GM19239 (cell line): ENCODE measurements around the gene RBM22.

Experiments
- DNase-seq: peaks from one replicate; pipeline ENCODE4 v3.0.0; 2011; ENCODE audit warnings: low spot score; ENCODE audit not compliant: insufficient read length
- FAIRE-seq: peaks from 2 replicates; lab custom pipeline; 2011; peaks lifted over from hg19 to GRCh38; lab: Jason Lieb, UNC

RBM22 gene

GRCh38 chr5:150674341-150674821, 26.5 kb downstream of the RBM22 start:
- no peak for FAIRE-seq
- DNase-seq = no peak

DNA sequence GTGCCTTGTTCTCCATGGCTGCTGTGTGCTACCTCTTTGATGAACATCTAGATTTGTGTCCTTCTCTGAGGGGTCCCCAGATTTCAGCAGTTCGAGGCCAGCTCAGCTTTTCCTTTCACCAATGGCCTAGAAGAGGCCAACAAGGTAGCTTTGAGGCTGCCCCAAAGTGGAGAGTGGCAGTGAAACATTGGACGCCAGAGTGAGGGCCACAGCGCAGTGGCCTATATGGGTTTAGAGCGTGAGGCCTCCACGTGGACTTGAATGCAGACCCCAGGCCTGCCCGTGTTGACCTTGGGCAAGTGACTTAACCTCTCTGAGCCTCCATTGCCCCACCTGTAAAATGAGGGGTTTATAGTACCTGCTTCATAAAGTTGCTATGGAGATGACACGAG, 28.0 kb downstream of the RBM22 start:
- no peak for FAIRE-seq

DNA sequence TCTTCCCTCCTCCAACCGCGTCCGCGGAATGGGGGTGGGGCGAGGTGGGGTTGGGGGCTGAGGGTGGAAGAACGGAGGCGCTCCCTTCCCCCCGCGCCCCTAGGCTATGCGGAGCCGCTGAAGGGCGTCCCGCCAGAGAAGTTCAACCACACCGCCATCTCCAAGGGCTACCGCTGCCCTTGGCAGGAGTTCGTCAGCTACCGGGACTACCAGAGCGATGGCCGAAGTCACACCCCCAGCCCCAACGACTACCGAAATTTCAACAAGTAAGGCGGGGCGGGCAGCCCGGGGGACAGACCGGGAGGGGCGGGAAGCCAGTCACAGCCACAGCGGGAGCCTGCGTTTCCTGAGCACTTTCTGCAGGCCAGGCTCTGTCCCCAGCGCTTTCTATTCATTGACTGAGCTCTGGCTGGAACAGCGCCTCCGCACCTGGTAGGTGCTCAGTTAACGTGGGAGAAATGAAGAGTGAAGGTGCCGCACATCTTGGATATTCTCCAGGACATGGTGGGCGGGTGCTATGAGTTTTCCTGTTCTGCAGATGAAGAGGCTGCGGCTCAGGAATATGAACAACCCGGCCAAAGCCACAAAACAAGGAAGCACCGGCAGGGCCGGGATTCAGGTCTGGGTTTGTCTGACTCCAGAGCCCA, 28.5 kb downstream of the RBM22 start:
- no peak for DNase-seq
- FAIRE-seq = no peak

More for the DNA sequence above, 28.0 kb downstream of the RBM22 start:
- no peak for DNase-seq

GRCh38 chr5:150671509-150672236, 29.2 kb downstream of the RBM22 start:
- DNase-seq = no peak
- no peak for FAIRE-seq

DNA sequence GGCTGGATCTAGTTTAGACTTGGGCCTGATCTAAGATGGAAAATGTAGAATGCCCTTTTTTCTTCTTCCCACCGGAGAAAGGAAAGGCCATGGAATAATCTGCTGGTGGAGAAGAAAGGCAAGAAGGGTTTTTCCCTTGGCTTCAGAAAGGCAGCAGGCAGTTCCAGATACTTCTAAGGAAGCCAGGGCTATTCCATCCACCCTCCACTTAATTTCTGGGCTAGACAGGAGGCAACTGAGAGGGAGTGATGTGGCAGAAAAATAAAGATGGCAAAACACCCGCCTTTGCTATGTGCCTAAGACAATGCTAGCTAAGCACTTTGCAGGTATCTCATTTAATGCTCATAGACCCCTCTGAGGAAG, 29.9 kb downstream of the RBM22 start:
- FAIRE-seq (no peak), DNase-seq (no peak)

DNA sequence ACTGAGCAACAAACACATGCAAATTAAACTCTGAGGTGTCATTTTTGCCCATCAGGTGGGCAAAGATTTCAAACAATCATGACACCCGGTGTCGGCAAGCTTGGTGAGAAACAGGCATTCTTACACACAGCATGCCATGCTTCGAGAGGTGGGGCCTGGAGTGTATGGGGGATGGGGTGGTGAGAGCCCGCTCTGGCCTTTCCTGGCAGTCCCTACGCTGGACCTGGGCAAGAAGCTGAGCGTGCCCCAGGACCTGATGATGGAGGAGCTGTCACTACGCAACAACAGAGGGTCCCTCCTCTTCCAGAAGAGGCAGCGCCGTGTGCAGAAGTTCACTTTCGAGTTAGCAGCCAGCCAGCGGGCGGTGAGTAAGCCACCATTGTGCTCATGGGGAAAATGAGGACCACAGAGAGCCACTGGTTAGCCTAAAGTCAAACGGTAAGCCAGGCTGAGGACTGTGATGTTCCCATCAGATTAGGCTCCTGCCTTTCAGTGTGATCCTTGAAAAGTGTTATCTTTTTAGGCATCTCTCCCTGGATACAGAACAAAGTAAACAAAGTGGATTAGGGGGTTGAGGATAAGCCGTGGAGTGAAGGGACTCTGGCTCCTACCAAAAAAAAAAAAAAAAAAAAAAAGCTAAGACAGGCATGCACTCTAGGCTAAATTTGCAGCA, 30.5 kb downstream of the RBM22 start:
- FAIRE-seq = no peak
- DNase-seq = no peak

- FAIRE-seq (no peak), DNase-seq (no peak)
Observed at GRCh38 chr5:150665044-150665443, 35.8 kb downstream of the RBM22 start.

DNA sequence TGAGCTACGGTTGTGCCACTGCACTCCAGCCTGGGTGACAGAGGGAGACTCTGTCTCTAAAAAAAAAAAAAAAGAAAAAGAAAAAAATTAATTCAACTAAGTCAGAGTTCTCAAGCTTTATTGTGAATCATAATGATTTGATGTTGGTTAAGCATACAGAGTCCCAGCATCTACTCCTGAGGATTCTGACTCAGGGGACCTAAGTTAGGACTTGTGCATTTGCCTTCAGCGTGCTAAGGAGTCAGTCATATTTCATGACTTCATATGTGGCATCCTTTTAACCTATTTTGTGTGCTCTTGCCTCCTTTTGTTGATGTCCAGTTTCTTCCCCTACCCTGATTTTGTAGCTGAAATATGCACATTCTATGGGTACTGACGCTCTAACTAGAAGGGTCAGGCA, 36.9 kb downstream of the RBM22 start:
- DNase-seq = no peak
- FAIRE-seq = no peak

DNA sequence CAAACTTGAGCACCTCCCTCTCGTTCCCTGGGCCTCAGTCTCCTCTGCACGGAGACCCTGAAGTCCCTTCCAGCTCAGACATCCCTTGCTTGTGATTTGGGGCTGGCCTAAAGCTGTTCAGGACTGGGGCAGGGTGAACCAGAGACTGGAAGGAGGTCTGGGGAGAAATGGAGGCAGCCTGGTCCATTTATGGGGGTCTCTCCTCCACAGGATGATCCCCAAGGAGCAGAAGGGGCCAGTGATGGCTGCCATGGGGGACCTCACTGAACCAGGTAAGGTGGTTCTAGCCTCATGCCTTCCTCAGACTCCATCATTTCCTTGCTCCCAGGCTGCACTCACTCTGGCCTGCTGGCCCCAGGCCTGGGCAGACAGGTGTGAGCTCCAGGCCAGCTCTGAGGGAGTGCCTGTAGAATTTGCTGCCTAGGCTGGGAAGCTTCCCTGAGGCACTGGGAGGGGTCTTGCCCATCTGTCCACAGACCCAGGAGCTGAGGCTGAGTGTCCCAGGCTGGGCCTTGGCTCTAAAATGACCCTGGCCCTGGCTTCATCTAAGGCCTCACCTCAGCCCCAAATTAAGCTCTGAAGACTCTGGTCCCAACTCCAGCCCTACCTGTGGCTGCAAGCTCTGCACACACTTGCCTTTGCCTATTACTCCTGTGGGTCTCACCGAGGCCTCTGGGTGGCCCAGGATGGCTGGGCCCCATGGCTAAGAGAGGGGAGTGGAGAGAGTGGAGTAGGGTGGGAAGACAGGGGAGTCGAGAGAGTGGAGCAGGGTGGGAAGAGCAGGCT, 37.9 kb downstream of the RBM22 start:
- DNase-seq = no peak
- no peak for FAIRE-seq

DNA sequence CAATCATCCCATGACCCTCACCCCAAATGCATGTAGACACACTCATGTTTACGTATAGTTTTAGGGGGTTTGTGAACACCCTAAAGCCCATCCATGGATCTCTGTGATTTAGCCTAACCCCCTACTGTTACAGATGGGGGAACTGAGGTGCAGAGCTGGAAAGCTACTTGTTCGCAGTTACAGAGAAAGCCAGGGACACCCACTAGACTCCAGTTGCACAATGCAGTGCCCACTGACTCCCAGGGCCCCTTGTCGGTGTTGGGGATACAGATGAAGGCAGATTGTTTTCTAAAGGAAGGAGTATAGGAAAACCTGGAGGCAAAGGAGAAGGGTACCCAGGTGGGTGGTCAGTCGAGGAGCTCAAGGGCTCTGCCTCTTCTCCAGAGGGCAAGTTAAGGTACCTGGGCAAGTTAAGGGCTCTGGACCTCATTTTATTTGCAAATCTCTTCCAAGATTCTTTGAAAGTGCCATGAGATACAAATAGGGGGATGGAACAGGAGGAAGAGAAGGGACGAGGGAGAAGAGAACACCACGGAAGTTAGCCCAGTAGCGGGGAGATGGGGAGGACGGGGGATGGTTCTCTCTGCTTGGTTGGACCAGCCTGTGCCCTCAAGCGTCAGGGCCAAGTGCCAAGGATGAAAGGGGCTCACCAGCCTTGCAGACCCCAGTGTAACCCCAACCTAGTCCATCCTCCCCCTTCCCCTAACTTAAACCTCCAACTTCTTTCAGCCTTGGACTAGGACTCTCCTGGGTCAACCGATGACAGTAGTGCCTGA, 38.9 kb downstream of the RBM22 start:
- DNase-seq (no peak), FAIRE-seq (no peak)

- no peak for FAIRE-seq
- no peak for DNase-seq
Observed at GRCh38 chr5:150661086-150661485, 39.8 kb downstream of the RBM22 start, which contains the start of gene MYOZ3. Gene MYOZ3 (plus strand): TSS chr5:150661251. CDS start chr5:150662942, 1,691 bp downstream.

DNA sequence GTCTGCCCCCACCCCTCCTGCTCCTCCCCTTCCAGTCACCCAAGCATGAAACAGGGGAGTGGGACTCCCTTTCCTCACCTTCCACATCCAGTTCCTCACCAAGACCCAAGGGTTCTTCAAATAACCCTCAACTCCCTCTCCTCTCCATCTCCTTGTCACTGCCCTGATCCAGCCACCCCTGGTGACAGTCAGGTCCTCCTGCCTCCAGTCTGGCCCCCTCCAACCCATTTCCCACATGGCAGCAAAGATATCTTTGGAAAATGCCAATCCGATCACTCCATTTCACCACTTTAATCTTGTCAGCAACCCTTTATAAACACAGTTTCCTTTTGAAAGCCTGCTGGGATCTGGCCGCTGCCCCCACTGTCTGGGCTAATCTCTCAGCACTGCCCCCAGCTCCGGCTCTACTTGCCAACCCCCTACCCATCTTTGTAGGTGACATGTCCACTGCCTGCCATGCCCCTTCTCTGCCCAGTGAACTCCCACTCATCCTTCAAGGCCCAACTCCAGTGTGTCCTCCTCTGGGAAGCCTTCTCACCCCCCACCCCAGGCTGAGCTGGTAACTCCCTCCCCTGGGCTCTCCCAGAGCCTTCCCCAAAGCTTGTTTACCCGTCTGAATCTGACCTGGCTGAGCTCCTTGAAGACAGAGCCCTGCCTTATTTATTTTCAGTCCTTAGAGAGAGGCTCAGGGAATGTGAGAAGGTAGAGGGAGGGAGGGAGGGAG, 40.6 kb downstream of the RBM22 start:
- DNase-seq (no peak), FAIRE-seq (no peak)

DNA sequence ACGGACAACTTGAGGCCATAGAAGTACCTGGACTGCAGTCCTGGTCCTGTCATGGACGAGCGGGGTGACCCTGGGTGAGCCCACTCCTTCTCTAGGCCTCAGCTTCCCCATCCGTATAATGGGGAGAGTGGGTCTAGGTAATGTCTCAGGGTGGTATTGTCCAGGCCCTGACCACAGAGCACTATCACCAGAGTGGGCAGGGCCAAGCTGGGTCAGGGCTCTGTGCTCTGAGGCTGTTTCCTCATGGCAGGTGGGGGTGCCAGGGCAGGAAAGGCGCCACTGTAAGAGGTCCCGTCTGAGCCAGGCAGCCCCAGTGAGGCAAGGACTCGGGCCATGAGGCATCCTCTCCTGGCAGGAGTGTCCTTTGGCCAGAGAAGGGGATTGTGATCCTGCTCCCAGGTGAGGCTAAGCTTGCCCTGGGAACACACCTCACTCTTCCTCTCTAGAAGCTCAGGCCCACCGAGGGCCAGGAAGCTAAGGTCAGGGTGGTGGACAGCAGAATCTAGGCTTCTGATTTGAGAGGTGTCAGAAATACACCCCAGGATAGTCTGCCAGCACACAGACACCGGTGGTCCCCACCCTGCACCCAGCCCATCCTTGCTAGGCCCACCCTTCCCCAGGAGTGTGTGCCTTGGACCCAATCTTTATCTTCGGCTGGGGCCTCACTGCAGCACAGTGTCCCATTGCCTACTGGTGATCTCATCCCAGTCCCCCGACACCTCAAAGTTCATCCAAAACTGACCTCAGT, 41.3 kb downstream of the RBM22 start:
- FAIRE-seq (no peak), DNase-seq (no peak)

- DNase-seq (no peak), FAIRE-seq (no peak)
Observed at GRCh38 chr5:150658699-150659265, 42.1 kb downstream of the RBM22 start.

GRCh38 chr5:150658121-150658520, 42.7 kb downstream of the RBM22 start:
- no peak for FAIRE-seq
- no peak for DNase-seq

- DNase-seq = peak; percentile 95
- FAIRE-seq = no peak
Observed at GRCh38 chr5:150656191-150657132, 44.4 kb downstream of the RBM22 start.

DNA sequence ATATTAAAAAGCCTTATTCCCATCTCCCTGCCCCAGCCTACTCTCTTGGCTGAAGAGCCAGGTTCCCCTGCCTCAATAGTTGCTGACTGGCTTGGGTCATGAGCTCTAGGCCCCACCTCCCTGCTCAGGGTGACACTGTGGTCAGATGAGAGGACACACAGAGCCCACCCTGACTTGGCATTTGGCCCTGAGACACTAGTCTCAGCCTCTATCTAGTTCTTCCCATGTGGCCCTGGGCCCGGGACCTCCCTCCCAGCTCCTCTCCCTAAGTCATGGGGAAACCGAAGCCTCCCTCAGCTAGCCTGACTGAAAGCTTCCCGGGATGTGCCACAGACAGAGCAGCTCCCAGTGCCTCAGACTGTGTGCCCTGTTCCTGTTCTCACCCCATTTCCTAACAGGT, 45.6 kb downstream of the RBM22 start:
- DNase-seq = no peak
- no peak for FAIRE-seq
